ENCODE measurements around the gene RNF17. TPM values are rescaled to one million over a fixed set of nuclear protein-coding genes. Genes with fewer than 3 reads are reported as not detected.

Gene RNF17
- total and polyA plus RNA-seq, 2 of the 8 experiments (the other 6 are each of a cell fraction or from before 2014, with no cell fraction given): not detected

GRCh38 chr13:24724714-24725113 lies 39.3 kb upstream of the RNF17 start:
- Histone ChIP-seq H3K79me2 (ENCODE audit: control insufficient read depth in 1 of 2, insufficient read depth in 2 of 2, low read length in 2 of 2) (no peaks in the 10 kb centered on the region), H4K91ac (replicated peaks; ENCODE audit: insufficient read length, low read length) (no peak overlapping the region), H3K23ac (ENCODE audit: insufficient read length) (no peak overlapping the region), H3K4ac (replicated peaks; ENCODE audit: insufficient read length, low read depth, low read length) (no peak overlapping the region), H3K9me3 (ENCODE audit: insufficient read depth in 2 of 2, low read depth in 1 of 2, low read length in 1 of 2) (no peaks in the 10 kb centered on the region), H3K79me1 (ENCODE audit: low read depth, low read length) (no peaks in the 10 kb centered on the region), H4K8ac (ENCODE audit: extremely low read depth, insufficient read depth, low read length) (no peak overlapping the region), H3K27ac (ENCODE audit: low read depth, low read length) (no peak overlapping the region), H3K4me3 (ENCODE audit: extremely low read depth in 1 of 4, insufficient read depth in 2 of 4, low read depth in 3 of 4, low read length in 4 of 4) (no peak overlapping the region), H2BK12ac (ENCODE audit: low read depth, low read length) (no peak overlapping the region), H3K27me3 (replicated peaks in 1 of 4; ENCODE audit: control insufficient read depth in 3 of 4, extremely low read depth in 1 of 4, insufficient read depth in 3 of 4, low read length in 3 of 4) (no peaks in the 10 kb centered on the region), H2AK5ac (ENCODE audit: low read depth, low read length) (no peak overlapping the region), H3K23me2 (ENCODE audit: low read depth, low read length) (no peaks in the 10 kb centered on the region), H3K4me2 (ENCODE audit: insufficient read depth in 1 of 2, low read depth in 2 of 2, low read length in 2 of 2) (no peak overlapping the region), H3K4me1 (replicated peaks in 1 of 4; ENCODE audit: control insufficient read depth in 3 of 4, insufficient read depth in 4 of 4, low read length in 3 of 4) (no peaks in the 10 kb centered on the region), H2BK5ac (ENCODE audit: low read depth, low read length) (no peak overlapping the region), H4K20me1 (replicated peaks in 1 of 2; ENCODE audit: control insufficient read depth in 1 of 2, insufficient read depth in 2 of 2, low read length in 2 of 2) (no peaks in the 10 kb centered on the region), H4K5ac (ENCODE audit: insufficient read length, low read depth, low read length) (no peak overlapping the region), H3K36me3 (ENCODE audit: control insufficient read depth in 2 of 4, insufficient read depth in 4 of 4, low read length in 3 of 4) (no peaks in the 10 kb centered on the region), H2BK120ac (replicated peaks; ENCODE audit: low read depth, low read length) (no peak overlapping the region), H2AFZ (ENCODE audit: low read length) (no peak overlapping the region), H2BK20ac (ENCODE audit: low read length) (no peak overlapping the region), H3K18ac (ENCODE audit: extremely low read depth, low read length) (no peak overlapping the region), H3K9ac (replicated peaks in 1 of 4; ENCODE audit: extremely low read depth in 1 of 4, low read depth in 3 of 4, low read length in 3 of 4) (no peak overlapping the region; a peak in 1 of 7 replicates), H2BK15ac (ENCODE audit: low read length) (no peak overlapping the region), H3K14ac (ENCODE audit: insufficient read length) (no peak overlapping the region), H3K56ac (replicated peaks; ENCODE audit: insufficient read length, low read depth, low read length) (no peak overlapping the region)
- DNase-seq (ENCODE audit: low read depth in 1 of 2, low spot score in 2 of 2): no peak
- ChIA-PET CTCF (ENCODE audit: partially characterized antibody) (interaction anchor here (1.2 to 7.7 kb wide), 6 partner anchors 11 to 118 kb away, joined by 3 to 95 read pairs (median 30); no protein-coding TSS in a partner anchor), POLR2A (ENCODE audit: partially characterized antibody) (no interaction called here)
- FAIRE-seq: no peak
- WGBS, 2 experiments (ENCODE audit: extremely low coverage in 1 of 2, insufficient coverage in 1 of 2, insufficient read length in 1 of 2, insufficient replicate concordance in 2 of 2, low coverage in 1 of 2, low lambda C conversion rate in 2 of 2, missing lambda C conversion rate in 1 of 2): 90% methylated on average over 2 of the region's 2 CpGs; no CpG with 5 or more reads in 1 of the 2 experiments
- no peak for TF ChIP-seq MAFK (IDR thresholded peaks at IDR 0.05; ENCODE audit: low read depth, low read length)
- no peak for TF ChIP-seq SIX5 (IDR thresholded peaks at IDR 0.05; ENCODE audit: low read depth, low read length)
- TF ChIP-seq TBP (IDR thresholded peaks at IDR 0.05; ENCODE audit: low read depth, low read length): no peak
- no peak for TF ChIP-seq HDAC2 (IDR thresholded peaks at IDR 0.05; ENCODE audit: borderline replicate concordance in 1 of 2, low read depth in 2 of 2, low read length in 2 of 2)
- TF ChIP-seq SP4 (IDR thresholded peaks at IDR 0.05; ENCODE audit: low read length): no peak
- TF ChIP-seq TAF1 (IDR thresholded peaks at IDR 0.05; ENCODE audit: low read depth, low read length): no peak
- TF ChIP-seq TCF12 (IDR thresholded peaks at IDR 0.05; ENCODE audit: low read depth, low read length): no peak
- no peak for TF ChIP-seq BCL11A (IDR thresholded peaks at IDR 0.05; ENCODE audit: low read depth in 2 of 2, low read length in 2 of 2)
- TF ChIP-seq ASH2L (IDR thresholded peaks at IDR 0.05; ENCODE audit: low read length): no peak
- no peak for TF ChIP-seq SIN3A (conservative IDR thresholded peaks at IDR 0.05 in 1 of 2, IDR thresholded peaks at IDR 0.05 in 1 of 2; ENCODE audit: low read depth in 1 of 2, low read length in 2 of 2)
- TF ChIP-seq SIRT6 (IDR thresholded peaks at IDR 0.05; ENCODE audit: low read length): no peak
